Astrocyte (in vitro differentiated cells and primary cell): Measurements from ENCODE around the gene PTPRN2. TPM values are rescaled to one million over a fixed set of nuclear protein-coding genes. Genes with fewer than 3 reads are reported as not detected.

Source experiments
- DNase-seq: peaks from one replicate; pipeline ENCODE4 v3.0.0-alpha.2; 2010; ENCODE audit warnings: low read depth
- FAIRE-seq: peaks from 2 replicates; lab custom pipeline; 2011; peaks lifted over from hg19 to GRCh38; lab: Jason Lieb, UNC
- H2AFZ ChIP-seq: 2 replicates; pipeline ENCODE4 v1.6.0; 2012; ENCODE audit warnings: low read depth, low read length, inconsistent platforms
- H3K27ac ChIP-seq: 2 replicates; pipeline ENCODE4 v1.5.1; 2011; ENCODE audit warnings: low read depth, low read length, inconsistent platforms
- H3K27me3 ChIP-seq: 2 replicates; pipeline ENCODE4 v1.6.0; 2011; ENCODE audit warnings: low read length, inconsistent platforms; ENCODE audit not compliant: insufficient read depth
- H3K36me3 ChIP-seq: 2 replicates; pipeline ENCODE4 v1.5.1; 2011; ENCODE audit warnings: low read length, inconsistent platforms; ENCODE audit not compliant: insufficient read depth
- H3K4me1 ChIP-seq: 2 replicates; pipeline ENCODE4 v1.5.1; 2011; ENCODE audit warnings: low read length, inconsistent platforms; ENCODE audit not compliant: insufficient read depth
- H3K4me2 ChIP-seq: 2 replicates; pipeline ENCODE4 v1.6.0; 2012; ENCODE audit warnings: low read length, inconsistent platforms
- H3K4me3 ChIP-seq: 2 replicates; pipeline ENCODE4 v1.5.1; 2011; ENCODE audit warnings: low read depth, mild to moderate bottlenecking, low read length, inconsistent platforms; ENCODE audit not compliant: insufficient read depth
- H3K79me2 ChIP-seq: 2 replicates; pipeline ENCODE4 v1.6.0; 2012; ENCODE audit warnings: mild to moderate bottlenecking, low read length, inconsistent platforms; ENCODE audit not compliant: insufficient read depth
- H3K9ac ChIP-seq: 2 replicates; pipeline ENCODE4 v1.6.0; 2012; ENCODE audit warnings: mild to moderate bottlenecking, low read length, inconsistent platforms
- H3K9me3 ChIP-seq: 2 replicates; pipeline ENCODE4 v1.5.1; 2012; ENCODE audit warnings: low read depth, mild to moderate bottlenecking, low read length, inconsistent platforms; ENCODE audit not compliant: insufficient read depth
- H4K20me1 ChIP-seq: 2 replicates; pipeline ENCODE4 v1.6.0; 2012; ENCODE audit warnings: low read length, inconsistent platforms; ENCODE audit not compliant: insufficient read depth
- H3K27ac Mint-ChIP-seq: one replicate; pipeline ENCODE4 v1.8.0; 2021; ENCODE audit warnings: mild to moderate bottlenecking, mixed read lengths; ENCODE audit not compliant: unreplicated experiment
- H3K27me3 Mint-ChIP-seq: one replicate; pipeline ENCODE4 v1.8.0; 2021; ENCODE audit warnings: low read depth, mixed read lengths; ENCODE audit not compliant: unreplicated experiment
- H3K36me3 Mint-ChIP-seq: one replicate; pipeline ENCODE4 v1.8.0; 2021; ENCODE audit warnings: low read depth, mixed read lengths; ENCODE audit not compliant: unreplicated experiment
- H3K4me1 Mint-ChIP-seq: one replicate; pipeline ENCODE4 v1.8.0; 2021; ENCODE audit warnings: low read depth, mixed read lengths; ENCODE audit not compliant: unreplicated experiment
- H3K4me3 Mint-ChIP-seq: one replicate; pipeline ENCODE4 v1.8.0; 2021; ENCODE audit warnings: mild to moderate bottlenecking, moderate library complexity, mixed read lengths; ENCODE audit not compliant: unreplicated experiment
- H3K9me3 Mint-ChIP-seq: one replicate; pipeline ENCODE4 v1.8.0; 2021; ENCODE audit warnings: mild to moderate bottlenecking, mixed read lengths; ENCODE audit not compliant: unreplicated experiment
- EZH2 ChIP-seq: IDR thresholded peaks from 2 replicates; pipeline ENCODE4 v1.6.1; 2012; ENCODE audit warnings: mild to moderate bottlenecking, low read length, inconsistent platforms; ENCODE audit not compliant: insufficient read depth
- total RNA-seq: library from RNA; stranded (reverse); gene quantifications from 2 replicates; pipeline ENCODE4 v1.2.1, GENCODE V29; 2021
- TF ChIP-seq, protein P1 (sequence below): IDR thresholded peaks from 2 replicates; pipeline ENCODE4 v1.5.1; 2011; ENCODE audit warnings: low read depth, mild to moderate bottlenecking, inconsistent platforms, low read length, moderate library complexity; ENCODE audit not compliant: insufficient read depth

PTPRN2 gene
- total RNA-seq, 1 donor from 2014 or later, result 0.09 TPM

GRCh38 chr7:158280448-158281144 is 307.0 kb downstream of the PTPRN2 start:
- Mint-ChIP-seq H3K27me3 (no peaks in the 10 kb centered on the region), H3K9me3 (peaks cover 15% of the 10 kb centered on the region), H3K4me3 (no peak overlapping the region), H3K36me3 (no peaks in the 10 kb centered on the region), H3K4me1 (no peaks in the 10 kb centered on the region), H3K27ac (no peak overlapping the region)
- no peak overlapping the region for H3K4me3 ChIP-seq
- no peaks in the 10 kb centered on the region for H3K27me3 ChIP-seq
- DNase-seq (no peak), FAIRE-seq (no peak)
- H3K27ac ChIP-seq, result no peak overlapping the region
- no peaks in the 10 kb centered on the region for H3K4me1 ChIP-seq
- peaks cover 5% of the 10 kb centered on the region for H3K9me3 ChIP-seq
- H4K20me1 ChIP-seq, result no peaks in the 10 kb centered on the region
- no peak overlapping the region for H2AFZ ChIP-seq
- no peaks in the 10 kb centered on the region for H3K79me2 ChIP-seq
- no peaks in the 10 kb centered on the region for H3K36me3 ChIP-seq
- no peak for TF ChIP-seq EZH2
- TF ChIP-seq, protein P1, sequence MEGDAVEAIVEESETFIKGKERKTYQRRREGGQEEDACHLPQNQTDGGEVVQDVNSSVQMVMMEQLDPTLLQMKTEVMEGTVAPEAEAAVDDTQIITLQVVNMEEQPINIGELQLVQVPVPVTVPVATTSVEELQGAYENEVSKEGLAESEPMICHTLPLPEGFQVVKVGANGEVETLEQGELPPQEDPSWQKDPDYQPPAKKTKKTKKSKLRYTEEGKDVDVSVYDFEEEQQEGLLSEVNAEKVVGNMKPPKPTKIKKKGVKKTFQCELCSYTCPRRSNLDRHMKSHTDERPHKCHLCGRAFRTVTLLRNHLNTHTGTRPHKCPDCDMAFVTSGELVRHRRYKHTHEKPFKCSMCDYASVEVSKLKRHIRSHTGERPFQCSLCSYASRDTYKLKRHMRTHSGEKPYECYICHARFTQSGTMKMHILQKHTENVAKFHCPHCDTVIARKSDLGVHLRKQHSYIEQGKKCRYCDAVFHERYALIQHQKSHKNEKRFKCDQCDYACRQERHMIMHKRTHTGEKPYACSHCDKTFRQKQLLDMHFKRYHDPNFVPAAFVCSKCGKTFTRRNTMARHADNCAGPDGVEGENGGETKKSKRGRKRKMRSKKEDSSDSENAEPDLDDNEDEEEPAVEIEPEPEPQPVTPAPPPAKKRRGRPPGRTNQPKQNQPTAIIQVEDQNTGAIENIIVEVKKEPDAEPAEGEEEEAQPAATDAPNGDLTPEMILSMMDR, result no peak
- no peak overlapping the region for H3K4me2 ChIP-seq
- no peak overlapping the region for H3K9ac ChIP-seq

DNA sequence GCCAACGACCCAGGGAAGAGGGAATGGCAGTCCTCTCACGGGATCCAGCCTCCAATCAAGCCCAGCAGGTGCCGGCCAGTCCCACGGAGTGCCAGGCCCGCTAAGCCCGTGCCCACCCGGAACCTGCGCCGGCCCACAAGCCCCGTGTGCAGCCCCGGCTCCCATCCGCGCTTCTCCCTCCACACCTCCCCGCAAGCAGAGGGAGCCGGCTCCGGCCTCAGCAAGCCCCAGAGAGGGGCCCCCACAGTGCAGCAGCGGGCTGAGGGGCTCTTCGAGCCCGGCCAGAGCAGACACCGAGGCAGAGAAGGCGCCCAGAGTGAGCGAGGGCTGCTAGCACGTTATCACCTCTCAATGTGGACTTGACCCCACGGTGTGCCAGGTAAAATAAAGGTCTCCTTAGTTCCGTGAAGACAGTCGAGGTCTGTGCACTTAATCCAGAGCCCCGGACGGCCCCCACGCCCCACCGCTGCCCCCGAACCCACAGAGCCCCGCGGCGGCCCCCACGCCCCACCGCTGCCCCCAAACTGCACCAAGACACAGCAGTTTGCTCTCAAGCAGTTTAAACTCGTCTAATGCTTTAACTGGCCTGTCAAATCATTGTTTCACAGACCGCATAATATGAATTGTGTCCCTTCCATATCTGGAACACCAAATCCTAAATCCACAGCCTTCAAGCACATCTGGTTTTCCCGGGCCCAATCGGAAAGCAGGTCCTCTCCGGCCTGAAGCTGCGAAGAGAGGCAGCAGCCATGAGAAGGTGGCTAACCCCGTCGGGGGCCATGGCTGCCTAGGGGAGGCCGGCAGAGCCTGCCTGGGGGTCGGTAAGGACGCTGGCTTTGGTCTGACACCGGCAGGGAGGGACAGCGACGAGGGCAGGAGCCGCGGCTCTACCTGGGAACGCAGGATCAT is 307.8 kb downstream of the PTPRN2 start:
- DNase-seq, result no peak
- peaks cover 15% of the 10 kb centered on the region for H3K9me3 Mint-ChIP-seq
- Histone ChIP-seq H3K9me3 (peaks cover 3% of the 10 kb centered on the region), H3K4me2 (no peak overlapping the region), H3K9ac (no peak overlapping the region), H3K36me3 (no peaks in the 10 kb centered on the region), H3K79me2 (no peaks in the 10 kb centered on the region), H3K27ac (no peak overlapping the region), H3K4me1 (no peaks in the 10 kb centered on the region), H2AFZ (no peak overlapping the region), H3K4me3 (no peak overlapping the region), H4K20me1 (no peaks in the 10 kb centered on the region), H3K27me3 (no peaks in the 10 kb centered on the region)
- TF ChIP-seq, protein P1, result no peak
- TF ChIP-seq EZH2, result no peak
- H3K27me3 Mint-ChIP-seq, result no peaks in the 10 kb centered on the region
- no peaks in the 10 kb centered on the region for H3K36me3 Mint-ChIP-seq
- no peak for FAIRE-seq
- no peak overlapping the region for H3K27ac Mint-ChIP-seq
- H3K4me3 Mint-ChIP-seq, result no peak overlapping the region
- H3K4me1 Mint-ChIP-seq, result no peaks in the 10 kb centered on the region
